Activated B cell treated with CpG ODN at 0.5 μM for 24 hours (primary cell): Measurements from ENCODE around the gene KHSRP. TPM values are rescaled to one million over a fixed set of nuclear protein-coding genes. Genes with fewer than 3 reads are reported as not detected.

Experiments
- ATAC-seq: fragments of 200-7000 bp; cut with Tn5 transposase; one replicate; pipeline ENCODE4 v1.10.0; 2021; ENCODE audit warnings: low read depth, mild to moderate bottlenecking, moderate library complexity
- CTCF ChIA-PET: fragments of 350-600 bp; sonication (Branson Sonifier 250); formaldehyde crosslinking; loops from one replicate; lab custom pipeline; 2021; ENCODE audit warnings: antibody characterized with exemption; lab: Charles Lee
- POLR2A ChIA-PET: fragments of 350-600 bp; sonication (Branson Sonifier 250); formaldehyde crosslinking; loops from one replicate; lab custom pipeline; 2021; ENCODE audit warnings: antibody characterized with exemption; lab: Charles Lee
- DNase-seq: peaks from one replicate; pipeline ENCODE4 v3.0.0; 2022
- H3K27ac Mint-ChIP-seq: one replicate; pipeline ENCODE4 v1.8.0; 2020; ENCODE audit warnings: mixed read lengths
- H3K27me3 Mint-ChIP-seq: one replicate; pipeline ENCODE4 v1.8.0; 2021; ENCODE audit warnings: mixed read lengths
- H3K36me3 Mint-ChIP-seq: one replicate; pipeline ENCODE4 v1.8.0; 2021; ENCODE audit warnings: low read depth, mixed read lengths
- H3K4me1 Mint-ChIP-seq: one replicate; pipeline ENCODE4 v1.8.0; 2021; ENCODE audit warnings: mixed read lengths
- H3K4me3 Mint-ChIP-seq: one replicate; pipeline ENCODE4 v1.8.0; 2020; ENCODE audit warnings: mild to moderate bottlenecking, mixed read lengths
- H3K9me3 Mint-ChIP-seq: one replicate; pipeline ENCODE4 v1.8.0; 2020; ENCODE audit warnings: mixed read lengths
- intact Hi-C: fragments of 100-400 bp; cut with micrococcal nuclease; formaldehyde crosslinking; loops from one replicate; pipeline ENCODE4 v1.15.1; 2024
- total RNA-seq: library from RNA; stranded (reverse); gene quantifications from 2 replicates; pipeline ENCODE4 v1.2.3, GENCODE V29; 2022
- TF ChIP-seq, protein P1 (sequence below): fragments of 200-600 bp; IDR thresholded peaks from one replicate; pipeline ENCODE4 v1.8.0; 2022; ENCODE audit warnings: antibody characterized with exemption, mild to moderate bottlenecking

Gene KHSRP
- total RNA-seq, 1 donor from 2014 or later: 251 TPM

DNA sequence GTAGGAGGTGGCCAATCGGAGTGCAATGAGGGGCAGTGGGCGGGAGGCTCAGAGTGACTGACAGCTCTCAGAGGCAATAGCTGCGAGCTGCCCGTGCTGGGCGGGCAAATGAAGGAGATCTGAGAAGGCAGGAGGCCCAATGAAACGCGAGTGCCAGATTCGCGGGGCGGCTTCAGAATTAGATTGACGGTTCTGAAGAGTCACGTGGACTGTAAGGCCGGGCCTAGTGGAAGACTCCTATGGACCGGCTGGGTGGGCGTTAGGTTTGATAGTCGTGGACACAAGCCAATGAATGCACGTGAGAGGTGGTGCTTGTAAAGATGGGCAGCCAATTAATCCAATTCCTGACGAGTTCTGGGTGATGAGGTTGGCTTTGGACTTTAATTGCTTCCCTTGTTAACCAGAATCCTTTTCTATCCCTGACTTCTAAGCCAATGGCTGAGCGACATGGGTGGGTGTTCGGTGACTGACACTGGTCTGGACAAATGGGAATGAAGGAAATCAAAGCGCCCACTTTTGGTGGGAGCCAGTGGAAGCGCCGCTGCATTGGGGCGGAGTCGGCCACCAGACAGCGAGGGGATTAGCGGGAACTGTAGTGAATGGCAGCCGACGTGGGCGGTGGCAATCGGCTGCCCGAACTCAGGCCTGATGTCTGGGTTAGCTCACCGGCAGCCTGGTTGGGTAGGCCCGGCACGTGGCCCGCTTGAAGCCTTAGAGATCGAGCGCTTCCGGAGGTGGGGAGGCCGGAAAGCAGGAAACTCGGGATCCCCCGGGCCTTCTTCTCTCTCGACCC lies 524 bp upstream of the KHSRP start:
- no peaks in the 10 kb centered on the region for H3K27me3 Mint-ChIP-seq
- CTCF ChIA-PET: interaction anchor here (0.8 kb wide), 1 partner anchor 438 kb away, joined by 3 read pairs; no protein-coding TSS in a partner anchor
- POLR2A ChIA-PET: interaction anchor here (0.6 to 2.8 kb wide), 23 partner anchors 9 to 738 kb away, joined by 3 to 22 read pairs (median 6); partner anchors contain the start of genes ALKBH7, CLPP, DENND1C and GPR108
- DNase-seq (peak; percentile 92), ATAC-seq (peak; percentile 83)
- peak overlapping the region; percentile 85 for H3K27ac Mint-ChIP-seq
- H3K4me3 Mint-ChIP-seq: peak overlapping the region; percentile 78
- TF ChIP-seq, protein P1, sequence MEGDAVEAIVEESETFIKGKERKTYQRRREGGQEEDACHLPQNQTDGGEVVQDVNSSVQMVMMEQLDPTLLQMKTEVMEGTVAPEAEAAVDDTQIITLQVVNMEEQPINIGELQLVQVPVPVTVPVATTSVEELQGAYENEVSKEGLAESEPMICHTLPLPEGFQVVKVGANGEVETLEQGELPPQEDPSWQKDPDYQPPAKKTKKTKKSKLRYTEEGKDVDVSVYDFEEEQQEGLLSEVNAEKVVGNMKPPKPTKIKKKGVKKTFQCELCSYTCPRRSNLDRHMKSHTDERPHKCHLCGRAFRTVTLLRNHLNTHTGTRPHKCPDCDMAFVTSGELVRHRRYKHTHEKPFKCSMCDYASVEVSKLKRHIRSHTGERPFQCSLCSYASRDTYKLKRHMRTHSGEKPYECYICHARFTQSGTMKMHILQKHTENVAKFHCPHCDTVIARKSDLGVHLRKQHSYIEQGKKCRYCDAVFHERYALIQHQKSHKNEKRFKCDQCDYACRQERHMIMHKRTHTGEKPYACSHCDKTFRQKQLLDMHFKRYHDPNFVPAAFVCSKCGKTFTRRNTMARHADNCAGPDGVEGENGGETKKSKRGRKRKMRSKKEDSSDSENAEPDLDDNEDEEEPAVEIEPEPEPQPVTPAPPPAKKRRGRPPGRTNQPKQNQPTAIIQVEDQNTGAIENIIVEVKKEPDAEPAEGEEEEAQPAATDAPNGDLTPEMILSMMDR: no peak
- intact Hi-C loops: loop anchor here (1.0 to 10.0 kb wide), 11 partner anchors 32 to 700 kb away; partner anchors contain the start of genes CATSPERD, CLPP, DENND1C and GTF2F1
- peaks cover 31% of the 10 kb centered on the region for H3K36me3 Mint-ChIP-seq
- H3K4me1 Mint-ChIP-seq: peaks cover 30% of the 10 kb centered on the region
- no peaks in the 10 kb centered on the region for H3K9me3 Mint-ChIP-seq

DNA sequence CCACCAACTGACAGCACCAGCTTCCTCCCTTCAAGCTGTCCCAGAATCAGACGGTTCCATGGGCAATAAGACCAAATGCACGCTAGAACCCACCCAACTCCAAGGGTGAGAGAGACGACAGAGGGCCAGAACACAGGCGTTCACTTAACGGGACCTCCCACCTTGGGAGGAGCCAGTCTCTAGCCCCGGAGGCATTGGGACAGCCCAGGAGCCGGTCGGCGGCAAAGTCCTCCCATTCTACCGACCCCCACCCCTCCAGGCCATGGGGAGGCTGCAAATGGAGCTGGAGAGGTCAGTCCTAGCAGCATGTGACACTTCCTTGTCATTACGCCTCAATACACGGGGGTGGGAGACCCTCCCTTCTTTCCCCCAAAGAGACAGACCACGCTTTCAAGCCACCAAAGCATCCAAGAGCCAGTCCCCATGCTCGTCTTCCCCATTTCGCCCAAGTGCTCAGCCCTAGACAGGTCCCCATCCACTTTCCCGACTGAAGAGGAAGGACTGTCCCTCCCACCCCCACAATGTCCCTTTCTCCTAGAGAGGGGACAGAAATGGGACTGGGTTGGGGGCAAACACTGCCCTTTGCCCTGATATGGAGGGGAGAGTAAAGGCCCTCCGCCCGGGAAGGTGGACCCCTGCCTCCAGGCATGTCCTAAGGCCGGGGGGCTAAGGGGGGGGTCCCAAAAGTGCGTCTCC lies 964 bp downstream of the KHSRP start:
- Mint-ChIP-seq H3K9me3 (no peaks in the 10 kb centered on the region), H3K27ac (peak overlapping the region; percentile 5), H3K27me3 (no peaks in the 10 kb centered on the region), H3K4me3 (peak overlapping the region; percentile 82), H3K36me3 (peaks cover 46% of the 10 kb centered on the region), H3K4me1 (peaks cover 30% of the 10 kb centered on the region)
- ChIA-PET POLR2A (interaction anchor here (0.7 to 2.8 kb wide), 6 partner anchors 30 to 440 kb away, joined by 3 to 16 read pairs (median 9); partner anchors contain the start of genes ALKBH7, DENND1C, GTF2F1 and SLC25A23), CTCF (no interaction called here)
- intact Hi-C loops: loop anchor here (1.0 to 10.0 kb wide), 4 partner anchors 151 to 699 kb away; partner anchors contain the start of genes CATSPERD and LONP1
- DNase-seq (no peak), ATAC-seq (no peak)
- TF ChIP-seq, protein P1: no peak

DNA sequence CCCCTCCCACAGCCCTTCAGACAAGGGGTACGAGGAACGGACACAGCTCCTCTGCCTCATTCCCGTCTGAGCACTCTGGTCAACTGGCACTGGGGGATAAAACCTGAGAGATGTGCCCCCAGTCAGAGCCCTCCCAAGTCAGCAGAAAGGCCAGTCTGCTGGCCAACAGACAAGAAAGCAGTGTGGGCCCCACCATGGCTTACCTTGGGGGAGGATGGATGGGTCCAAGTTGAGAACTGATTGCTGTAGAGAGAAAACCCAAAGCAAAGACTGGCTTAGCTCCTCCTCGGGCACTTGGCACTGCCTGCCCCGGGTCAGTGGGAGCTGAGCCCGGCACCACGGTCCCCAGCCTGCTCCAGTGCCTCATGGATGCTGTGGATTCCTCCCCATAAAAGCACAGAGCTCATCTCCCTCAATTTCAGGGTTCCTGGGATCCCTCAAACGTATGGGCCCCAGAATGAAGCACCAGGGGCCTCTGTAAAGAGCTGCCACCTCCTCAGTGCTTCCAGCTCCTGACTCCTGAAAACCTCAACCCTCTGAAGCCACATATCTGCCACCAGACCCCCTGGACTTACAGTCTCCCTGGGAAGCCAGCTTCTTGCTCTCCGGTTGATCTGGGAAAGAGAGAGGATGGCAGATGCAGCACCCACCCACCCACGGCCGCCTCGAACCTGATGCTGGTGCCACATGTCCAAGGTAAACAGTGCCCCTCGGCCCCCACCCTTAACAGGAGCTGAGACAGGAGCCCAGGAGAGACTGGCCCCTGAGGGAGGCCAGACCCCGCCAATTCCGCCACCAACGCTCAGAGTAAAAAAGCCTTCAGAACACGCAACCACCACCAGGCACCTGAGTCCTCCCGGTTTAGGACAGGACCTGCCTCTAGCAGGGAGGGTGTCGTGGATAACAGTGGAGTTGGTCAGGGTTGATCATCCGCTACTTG lies 3.3 kb downstream of the KHSRP start:
- Mint-ChIP-seq H3K9me3 (no peaks in the 10 kb centered on the region), H3K4me3 (no peak overlapping the region), H3K36me3 (peaks cover 67% of the 10 kb centered on the region), H3K27ac (no peak overlapping the region), H3K27me3 (no peaks in the 10 kb centered on the region), H3K4me1 (peaks cover 30% of the 10 kb centered on the region)
- TF ChIP-seq, protein P1: no peak
- ChIA-PET CTCF (interaction anchor here (0.8 kb wide), 1 partner anchor 10 kb away, joined by 3 read pairs; no protein-coding TSS in a partner anchor), POLR2A (interaction anchor here (0.5 kb wide), 2 partner anchors 16 to 1407 kb away, joined by 3 read pairs; no protein-coding TSS in a partner anchor)
- intact Hi-C loops: loop anchor here (10.0 kb wide), 2 partner anchors 153 to 697 kb away; partner anchors contain the start of genes CATSPERD and LONP1
- DNase-seq: no peak
- ATAC-seq: no peak

DNA sequence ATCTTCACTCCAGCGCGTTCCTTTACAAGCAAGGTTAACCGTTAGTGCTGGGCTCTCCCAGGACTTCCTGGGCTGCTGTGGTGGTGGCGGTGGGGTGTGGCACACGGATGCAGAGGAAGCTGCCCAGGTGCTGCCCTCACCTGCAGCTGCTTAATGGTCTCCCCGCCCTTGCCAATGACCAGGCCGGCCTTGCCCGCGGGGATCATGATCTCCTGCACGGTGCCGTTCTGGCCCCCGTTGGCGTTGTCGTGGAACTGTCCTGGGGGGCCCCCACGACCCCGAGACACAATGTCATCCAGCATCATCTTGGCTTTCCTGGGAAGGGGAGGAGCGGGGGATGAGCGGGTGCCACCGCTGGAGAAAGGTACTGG lies 6.1 kb downstream of the KHSRP start:
- intact Hi-C loops: no loop called here

More for the DNA sequence above, 6.1 kb downstream of the KHSRP start:
- Mint-ChIP-seq H3K27me3 (no peaks in the 10 kb centered on the region), H3K4me3 (no peak overlapping the region), H3K4me1 (peaks cover 20% of the 10 kb centered on the region), H3K36me3 (peaks cover 88% of the 10 kb centered on the region), H3K27ac (no peak overlapping the region), H3K9me3 (no peaks in the 10 kb centered on the region)
- no peak for DNase-seq
- POLR2A ChIA-PET: no interaction called here
- TF ChIP-seq, protein P1: no peak
- CTCF ChIA-PET: no interaction called here
- no peak for ATAC-seq
